ENCODE results near the gene TICRR. TPM values are rescaled to one million over a fixed set of nuclear protein-coding genes. Genes with fewer than 3 reads are reported as not detected.
"Not testable (repeated sequence)": the region's sequence is repeated elsewhere in the genome, so short reads cannot be mapped to it uniquely, and the experiment has no call there.

TICRR gene
- total RNA-seq, 1 donor from 2014 or later = 0.65 TPM

DNA sequence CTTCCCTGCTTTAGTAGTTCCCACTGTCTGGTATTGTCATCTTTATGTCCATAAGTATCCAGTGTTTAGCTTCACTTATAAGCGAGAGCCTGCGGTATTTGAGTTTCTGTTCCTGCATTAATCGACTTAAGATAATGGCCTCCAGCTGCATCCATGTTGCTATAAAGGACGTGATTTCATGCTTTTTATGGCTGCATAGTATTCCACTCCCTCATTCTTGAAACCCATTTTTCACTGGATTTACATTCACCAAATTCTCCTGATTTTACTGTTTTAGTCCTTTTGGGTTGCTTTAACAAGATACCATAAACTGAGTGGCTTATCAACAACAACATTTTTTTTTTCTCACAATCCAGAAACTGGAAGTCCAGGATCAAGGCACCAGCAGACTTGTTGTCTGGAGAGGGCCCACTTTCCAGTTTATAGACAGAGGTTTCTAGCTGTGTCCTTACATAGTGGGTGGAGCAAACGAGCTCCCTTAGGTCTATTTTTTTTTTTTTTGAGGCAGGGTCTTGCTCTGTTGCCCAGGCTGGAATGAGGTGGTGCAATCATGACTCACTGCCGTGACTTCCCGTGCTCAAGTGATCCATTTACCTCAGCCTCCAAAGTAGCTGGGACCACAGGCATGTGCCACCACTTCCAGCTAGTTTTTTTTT, 6.1 kb upstream of the TICRR start:
- peak; percentile 23 for DNase-seq (ENCODE audit: low read depth)

DNA sequence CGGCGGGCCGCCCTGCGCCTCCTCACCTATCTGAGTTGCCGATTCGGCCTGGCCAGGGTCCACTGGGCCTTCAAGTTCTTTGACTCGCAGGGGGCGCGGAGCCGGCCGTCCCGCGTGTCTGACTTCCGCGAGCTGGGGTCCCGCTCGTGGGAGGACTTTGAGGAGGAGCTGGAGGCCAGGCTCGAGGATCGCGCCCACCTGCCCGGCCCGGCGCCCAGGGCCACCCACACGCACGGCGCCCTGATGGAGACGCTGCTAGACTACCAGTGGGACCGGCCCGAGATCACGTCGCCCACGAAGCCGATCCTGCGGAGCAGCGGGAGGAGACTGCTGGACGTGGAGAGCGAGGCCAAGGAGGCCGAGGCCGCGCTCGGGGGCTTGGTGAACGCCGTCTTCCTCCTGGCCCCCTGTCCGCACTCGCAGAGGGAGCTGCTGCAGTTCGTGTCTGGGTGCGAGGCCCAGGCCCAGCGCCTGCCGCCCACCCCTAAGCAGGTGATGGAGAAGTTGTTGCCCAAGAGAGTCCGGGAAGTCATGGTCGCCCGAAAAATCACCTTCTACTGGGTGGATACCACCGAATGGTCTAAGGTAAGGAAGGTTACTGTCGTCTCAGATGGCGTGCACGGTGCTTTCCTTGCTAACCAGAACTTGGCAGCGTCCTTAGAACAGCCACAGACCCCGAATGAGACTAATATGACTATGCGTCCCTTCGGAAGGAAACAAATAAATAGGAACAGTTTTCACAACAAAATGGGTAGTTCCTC, 567 bp downstream of the TICRR start:
- DNase-seq (ENCODE audit: low read depth) = no peak

DNA sequence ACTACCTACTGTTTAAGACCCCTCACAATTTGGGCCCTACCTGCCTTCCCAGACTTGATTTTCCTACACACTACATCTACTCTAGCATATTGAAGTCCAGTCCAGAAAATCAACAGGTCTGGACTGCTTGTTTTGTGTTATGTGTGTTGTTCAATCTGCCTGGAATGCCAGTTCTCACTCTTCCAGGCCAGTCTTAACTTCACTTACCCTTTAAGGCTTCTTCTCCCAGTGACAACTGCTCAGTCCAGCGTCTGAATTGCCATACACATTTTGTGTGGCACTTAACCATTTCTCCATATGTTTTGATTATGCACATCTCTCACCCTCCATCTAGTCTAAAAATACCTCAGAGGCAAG, 1.1 kb downstream of the TICRR start:
- DNase-seq (ENCODE audit: low read depth) = peak; percentile 35

DNA sequence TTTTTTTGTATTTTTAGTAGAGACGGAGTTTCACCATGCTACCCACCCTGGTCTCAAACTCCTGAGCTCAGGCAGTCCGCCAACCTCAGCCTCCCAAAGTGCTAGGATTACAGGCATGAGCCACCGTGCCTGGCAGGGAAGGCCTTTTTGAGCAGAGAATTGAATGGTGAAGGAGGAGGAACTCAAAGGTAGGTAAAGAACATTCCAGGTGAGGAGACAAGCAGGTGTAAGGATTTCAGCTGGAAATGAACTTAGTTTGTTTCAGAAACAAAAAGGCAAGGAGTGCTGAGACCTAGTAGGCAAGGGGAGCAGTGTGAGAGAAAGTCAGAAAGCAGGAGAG, 2.5 kb downstream of the TICRR start:
- no peak for DNase-seq (ENCODE audit: low read depth)

DNA sequence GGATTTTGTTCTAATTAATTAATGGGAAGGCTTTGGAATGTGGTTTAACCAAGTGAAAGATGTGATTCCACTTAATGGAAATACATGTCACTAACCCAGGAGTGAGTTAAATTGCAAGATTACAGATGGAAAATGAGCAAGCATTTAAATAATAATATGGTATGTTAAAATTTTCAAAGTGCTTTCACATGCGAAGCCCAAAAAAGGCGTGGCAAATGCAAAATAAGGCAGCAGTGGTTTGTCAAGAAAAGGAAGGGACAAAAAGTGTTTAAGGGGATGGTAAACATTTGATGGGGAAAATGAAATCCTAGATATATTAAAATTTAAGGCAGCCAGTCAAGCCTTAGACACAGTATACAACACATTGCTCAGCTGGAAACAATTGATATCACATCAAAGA, 2.9 kb downstream of the TICRR start:
- no peak for DNase-seq (ENCODE audit: low read depth)

DNA sequence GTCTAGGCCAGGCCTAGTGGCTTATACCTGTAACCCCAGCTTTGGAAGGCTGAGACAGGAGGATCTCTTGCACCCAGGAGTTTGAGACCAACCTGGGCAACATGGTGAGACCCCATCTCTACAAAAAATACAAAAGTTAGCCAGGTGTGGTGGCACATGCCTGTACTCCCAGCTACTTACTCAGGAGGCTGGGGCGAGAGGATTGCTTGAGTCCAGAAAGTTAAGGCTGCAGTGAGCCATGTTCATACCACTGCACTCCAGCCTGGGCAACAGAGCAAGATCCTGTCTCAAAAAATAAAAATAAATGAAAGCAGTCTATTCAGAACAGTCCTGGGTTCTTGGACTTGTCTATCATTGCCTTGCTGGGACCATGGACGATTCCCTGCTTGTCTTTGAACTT, 5.5 kb downstream of the TICRR start:
- not testable (repeated sequence) for DNase-seq (ENCODE audit: low read depth)

DNA sequence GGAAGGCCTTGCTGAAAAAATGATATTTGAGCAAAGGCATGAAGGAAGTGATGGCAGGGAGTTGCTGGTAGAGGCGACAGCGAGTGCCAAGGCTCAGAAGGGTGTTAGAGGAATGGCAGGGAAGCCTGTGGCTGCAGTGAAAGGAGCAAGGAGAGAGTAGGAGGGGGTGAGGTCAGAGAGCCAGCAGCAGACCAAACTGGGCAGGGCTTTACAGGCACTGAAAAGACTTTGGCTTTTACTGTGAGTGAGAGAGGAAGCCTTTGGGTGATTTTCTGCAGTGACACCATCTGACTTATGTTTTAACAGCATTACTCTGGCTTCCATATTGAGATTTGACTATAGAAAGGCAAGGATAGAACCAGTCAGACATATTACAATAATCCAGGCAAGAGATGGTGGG, 11.4 kb downstream of the TICRR start:
- no peak for DNase-seq (ENCODE audit: low read depth)

DNA sequence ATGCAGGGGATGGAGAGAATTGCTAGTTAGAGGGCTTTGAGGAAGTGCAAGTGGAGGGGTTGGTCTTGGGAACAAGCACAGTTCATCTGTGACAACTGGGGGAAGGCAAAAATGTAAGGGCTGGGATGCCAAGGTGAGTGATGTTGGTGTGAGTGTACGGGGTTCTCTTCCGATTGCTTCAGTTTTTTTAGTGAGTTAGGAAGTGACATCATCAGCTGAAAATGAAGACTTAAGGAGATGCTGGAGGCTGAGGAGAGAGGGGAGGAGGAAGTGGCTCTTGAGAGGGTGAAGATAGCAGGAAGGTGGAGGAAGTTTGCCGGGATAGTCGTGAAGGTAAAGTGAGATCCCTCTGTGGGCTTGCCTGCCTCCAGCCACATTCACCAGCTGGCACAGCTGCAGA, 12.7 kb downstream of the TICRR start:
- DNase-seq (ENCODE audit: low read depth) = peak; percentile 21

DNA sequence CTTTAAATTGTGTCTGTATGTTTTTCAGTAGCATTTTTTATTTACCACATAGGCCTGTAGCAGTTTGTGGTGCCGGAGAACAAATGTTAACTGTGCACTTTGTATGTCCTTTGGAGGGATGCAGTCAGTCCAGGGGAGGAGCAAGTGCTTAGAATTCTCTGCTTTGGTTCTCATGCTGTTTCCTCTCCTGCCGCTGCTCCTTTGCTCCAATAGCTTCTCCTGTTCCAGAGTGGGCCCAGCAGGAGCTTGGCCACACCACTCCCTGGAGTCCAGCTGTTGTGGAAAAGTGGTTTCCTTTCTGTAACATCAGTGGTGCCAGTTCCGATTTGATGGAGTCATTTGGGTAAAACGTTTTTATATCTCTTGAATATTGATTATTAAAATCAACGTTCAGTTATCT, 16.6 kb downstream of the TICRR start:
- no peak for DNase-seq (ENCODE audit: low read depth)

DNA sequence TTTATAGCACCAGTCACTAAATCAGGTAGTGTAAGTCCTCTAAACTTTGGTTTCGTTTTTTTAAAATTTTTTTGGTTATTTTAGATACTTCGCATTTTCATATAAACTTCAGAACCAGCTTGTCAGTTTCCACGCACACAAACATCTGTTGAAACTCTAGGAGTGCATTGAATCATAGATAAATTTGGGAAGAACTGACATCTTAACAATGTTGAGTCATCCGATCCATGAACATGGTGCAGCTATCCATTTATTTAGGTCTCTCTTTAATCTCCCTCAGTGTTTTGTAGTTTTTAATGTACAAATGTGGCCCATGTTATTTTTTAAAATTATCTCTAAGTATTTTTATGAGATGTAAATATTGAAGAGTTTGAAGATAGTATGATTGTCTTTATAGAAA, 17.7 kb downstream of the TICRR start:
- DNase-seq (ENCODE audit: low read depth) = no peak

DNA sequence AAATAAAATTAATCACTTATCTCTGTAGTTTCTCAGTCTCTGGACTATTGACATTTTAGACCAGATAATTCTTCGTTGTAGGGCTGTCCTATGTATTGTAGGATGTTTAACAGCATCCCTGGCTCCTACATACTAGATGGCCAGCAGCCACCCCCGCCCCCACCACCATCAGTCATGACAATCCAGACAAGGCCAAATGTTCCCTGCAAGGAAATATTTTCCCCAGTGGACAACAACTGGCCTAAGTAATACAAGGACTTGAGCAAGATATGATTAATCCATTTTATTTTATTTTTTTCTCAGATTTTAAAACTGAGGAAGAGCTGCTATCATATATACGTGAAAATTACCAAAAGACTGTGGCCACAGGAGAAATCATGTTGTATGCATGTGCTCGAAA, 23.8 kb downstream of the TICRR start:
- no peak for DNase-seq (ENCODE audit: low read depth)

DNA sequence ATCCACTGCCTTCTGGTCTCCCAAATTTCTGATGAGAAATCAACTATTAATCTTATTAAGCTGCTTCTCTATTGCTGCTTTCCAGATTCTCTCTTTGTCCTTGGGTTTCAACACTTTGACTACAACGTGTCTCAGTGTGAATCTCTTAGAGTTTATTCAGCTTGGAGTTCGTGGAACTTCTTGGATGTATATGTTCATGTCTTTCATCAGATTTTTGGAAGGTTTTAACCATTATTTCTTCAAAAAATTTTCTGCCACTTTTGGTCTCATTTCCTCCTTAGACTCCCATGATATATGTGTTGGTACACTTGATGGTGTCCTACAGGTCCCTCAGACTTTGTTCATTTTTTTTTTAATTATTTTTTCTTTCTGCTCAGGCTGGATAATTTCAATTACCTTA, 36.0 kb downstream of the TICRR start:
- no peak for DNase-seq (ENCODE audit: low read depth)

DNA sequence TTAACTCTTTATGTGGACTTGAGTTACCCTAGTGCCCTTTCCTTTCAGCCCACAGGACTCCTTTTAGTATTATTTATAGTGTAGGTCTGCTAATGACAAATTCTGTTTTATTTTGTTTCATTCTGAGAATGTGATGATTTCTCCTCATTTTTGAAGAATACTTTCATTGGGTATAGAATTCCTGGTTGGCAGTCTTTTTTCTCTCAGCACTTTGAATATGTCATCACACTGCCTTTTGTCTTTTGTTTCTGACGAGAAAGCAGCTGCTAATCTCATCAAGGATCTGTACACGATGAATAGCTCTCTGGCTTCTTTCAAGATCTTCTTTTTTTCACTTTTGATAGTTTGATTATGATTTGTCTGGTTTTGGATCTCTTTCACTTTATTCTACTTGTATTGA, 37.8 kb downstream of the TICRR start:
- no peak for DNase-seq (ENCODE audit: low read depth)

DNA sequence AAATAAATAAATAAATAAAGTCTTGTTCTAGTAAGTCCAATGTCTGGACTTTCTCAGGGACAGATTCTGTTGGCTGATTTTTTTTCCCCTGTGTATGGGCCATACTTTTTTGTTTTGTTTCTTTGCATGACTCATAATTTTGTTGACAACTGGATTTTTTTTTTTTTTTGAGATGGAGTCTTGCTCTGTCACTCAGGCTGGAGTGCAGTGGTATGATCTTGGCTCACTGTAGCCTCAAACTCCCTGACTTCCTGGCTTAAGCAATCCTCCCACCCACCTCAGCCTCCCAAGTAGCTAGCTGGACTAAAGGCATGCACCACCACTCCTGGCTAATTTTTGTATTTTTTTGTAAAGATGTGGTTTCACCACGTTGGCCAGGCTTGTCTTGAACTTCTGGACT, 38.9 kb downstream of the TICRR start:
- DNase-seq (ENCODE audit: low read depth) = no peak

DNA sequence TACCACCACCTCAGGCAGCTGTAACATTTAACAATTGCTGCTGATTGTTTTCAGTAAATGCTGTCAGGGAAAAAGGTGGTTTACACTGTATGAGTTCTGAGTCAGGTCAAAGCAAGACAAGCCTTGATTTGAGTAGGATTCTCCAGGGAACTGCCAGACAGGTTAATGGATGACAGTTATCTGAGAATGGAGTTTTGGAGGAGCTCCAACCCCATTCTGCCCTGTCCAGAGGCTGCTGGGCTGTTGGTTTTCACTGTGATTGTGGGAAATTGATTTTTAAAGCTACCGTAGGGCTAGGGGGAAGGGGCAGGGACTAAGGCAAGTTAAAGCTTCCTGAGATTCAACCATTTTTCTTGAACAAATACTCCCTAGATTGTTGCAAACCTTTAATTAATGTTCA, 39.9 kb downstream of the TICRR start:
- peak; percentile 4 for DNase-seq (ENCODE audit: low read depth)

DNA sequence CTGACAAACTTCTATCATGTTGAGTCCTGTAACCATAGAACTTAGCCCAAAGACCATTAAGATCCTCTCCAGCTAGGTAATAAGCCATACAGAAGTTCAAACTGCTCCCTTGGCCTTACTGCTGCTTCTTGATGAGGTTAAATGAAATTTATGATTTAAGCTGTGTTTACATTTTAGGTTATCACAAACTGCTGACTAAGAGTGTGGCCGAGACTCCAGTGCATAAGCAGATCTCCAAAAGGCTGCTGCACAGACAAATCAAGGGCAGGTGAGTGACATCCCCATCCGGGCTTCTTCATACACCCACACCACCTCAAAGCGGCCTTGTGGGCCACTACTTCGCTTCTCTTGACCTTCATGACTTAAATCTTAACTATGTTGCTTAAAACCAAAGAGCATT, 41.0 kb downstream of the TICRR start:
- no peak for DNase-seq (ENCODE audit: low read depth)

DNA sequence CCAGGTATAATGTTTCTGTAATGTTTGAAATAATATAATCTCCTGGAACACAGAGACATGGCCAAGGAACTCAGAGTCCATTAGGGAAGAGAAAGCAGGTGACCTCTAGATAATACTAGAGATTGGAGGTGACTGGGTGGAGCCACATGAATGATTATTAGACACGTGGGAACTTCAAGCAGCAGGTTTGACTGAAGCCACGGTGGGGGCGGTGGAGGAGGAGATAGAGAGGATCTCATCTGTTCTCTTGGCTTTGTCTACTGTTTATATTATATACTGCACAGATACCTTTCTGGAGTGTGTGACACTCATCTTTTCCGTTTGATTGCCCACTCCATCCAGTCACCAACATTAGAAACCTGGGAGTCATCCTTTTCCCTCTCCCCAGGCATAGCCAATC, 46.3 kb downstream of the TICRR start:
- no peak for DNase-seq (ENCODE audit: low read depth)

DNA sequence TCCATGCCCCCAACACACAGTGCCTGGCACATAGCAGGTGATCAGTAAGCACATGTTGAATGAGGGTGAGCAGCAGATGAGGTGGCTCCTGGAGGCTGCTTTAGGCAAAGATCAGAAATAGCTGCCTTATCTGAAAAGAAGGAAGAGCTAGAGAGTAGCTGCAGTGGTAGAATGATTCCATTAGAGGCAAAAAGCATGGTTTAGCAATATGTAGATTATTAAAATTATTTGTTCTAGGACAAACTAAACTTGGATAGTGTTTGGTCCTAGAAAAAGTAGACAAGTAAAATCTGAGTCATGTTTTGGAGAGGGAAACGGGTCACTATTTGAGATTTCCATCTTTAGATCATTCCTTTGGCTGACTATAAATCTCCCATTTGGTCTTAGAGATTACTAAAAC, 47.9 kb downstream of the TICRR start:
- no peak for DNase-seq (ENCODE audit: low read depth)

DNA sequence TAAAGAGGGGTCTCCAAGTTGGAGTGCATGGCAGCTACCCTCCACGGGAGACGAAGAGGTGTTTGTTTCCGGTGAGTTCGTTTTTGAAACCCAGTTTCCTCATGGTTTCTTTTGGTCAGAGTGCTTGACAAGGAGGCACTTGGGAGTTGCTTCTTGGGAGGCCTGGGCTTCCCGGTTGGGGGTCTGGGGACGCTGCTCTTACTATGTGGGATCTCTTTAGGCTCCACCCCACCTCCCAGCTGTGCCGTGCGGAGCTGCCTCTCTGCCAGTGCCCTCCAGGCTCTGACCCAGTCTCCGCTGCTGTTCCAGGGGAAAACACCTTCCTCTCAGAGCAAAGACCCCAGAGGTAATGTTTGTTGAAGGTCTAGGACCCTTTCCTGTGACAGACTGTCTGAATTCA, 50.4 kb downstream of the TICRR start:
- no peak for DNase-seq (ENCODE audit: low read depth)

DNA sequence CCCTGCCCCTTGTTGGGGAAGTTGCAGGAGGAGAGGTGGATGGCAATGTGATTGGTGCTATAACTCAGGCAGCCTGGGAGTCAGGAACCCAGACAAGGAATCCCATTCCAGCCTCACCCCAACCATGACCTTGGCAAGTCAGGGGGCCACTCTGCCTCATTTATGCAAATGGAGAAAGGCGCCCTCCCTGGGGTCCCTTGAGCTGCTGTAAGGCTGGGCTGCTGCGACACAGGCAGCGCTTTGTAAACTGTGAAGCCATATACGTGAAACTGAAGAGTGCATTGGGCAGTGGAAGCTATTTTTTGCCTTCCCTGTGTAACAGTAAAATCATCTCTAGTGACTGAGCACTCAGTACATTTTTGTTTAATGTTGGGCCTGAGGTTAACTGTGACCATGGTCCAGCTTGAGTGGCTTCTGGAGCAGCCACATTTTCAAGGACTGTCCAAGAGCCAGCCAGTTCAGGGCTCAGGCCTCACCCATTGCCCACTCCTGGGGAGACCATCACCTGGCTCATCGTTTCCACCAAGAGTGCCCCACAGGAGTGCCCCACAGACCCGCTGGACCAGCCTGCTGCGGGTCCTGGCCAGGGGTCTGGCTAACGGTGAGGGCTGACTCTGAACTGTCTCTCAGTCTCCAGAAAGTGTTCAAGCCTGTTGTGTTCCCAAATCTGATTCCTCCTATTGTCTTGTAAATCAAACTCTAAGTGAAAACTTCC, 52.1 kb downstream of the TICRR start:
- no peak for DNase-seq (ENCODE audit: low read depth)

DNA sequence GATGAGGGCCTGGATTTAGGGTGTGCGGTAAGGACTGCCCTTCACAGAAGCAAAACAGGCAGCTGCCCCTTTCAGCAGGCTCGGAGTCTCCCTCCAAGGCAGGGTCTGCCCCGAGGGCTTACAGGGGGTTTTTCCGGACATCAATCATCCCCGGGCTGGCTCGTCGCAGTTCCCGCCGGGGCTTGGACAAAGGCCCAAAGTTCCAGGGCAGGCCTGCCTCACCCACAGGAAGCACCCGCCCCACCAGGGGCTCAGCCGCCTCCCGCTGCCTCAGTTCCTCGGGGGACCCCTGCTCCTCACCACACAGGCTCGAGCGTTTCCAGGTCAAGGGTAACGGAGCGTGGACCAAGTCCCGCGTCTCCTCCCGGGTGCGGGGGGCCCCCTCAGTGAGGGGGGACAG, 53.0 kb downstream of the TICRR start:
- no peak for DNase-seq (ENCODE audit: low read depth)

DNA sequence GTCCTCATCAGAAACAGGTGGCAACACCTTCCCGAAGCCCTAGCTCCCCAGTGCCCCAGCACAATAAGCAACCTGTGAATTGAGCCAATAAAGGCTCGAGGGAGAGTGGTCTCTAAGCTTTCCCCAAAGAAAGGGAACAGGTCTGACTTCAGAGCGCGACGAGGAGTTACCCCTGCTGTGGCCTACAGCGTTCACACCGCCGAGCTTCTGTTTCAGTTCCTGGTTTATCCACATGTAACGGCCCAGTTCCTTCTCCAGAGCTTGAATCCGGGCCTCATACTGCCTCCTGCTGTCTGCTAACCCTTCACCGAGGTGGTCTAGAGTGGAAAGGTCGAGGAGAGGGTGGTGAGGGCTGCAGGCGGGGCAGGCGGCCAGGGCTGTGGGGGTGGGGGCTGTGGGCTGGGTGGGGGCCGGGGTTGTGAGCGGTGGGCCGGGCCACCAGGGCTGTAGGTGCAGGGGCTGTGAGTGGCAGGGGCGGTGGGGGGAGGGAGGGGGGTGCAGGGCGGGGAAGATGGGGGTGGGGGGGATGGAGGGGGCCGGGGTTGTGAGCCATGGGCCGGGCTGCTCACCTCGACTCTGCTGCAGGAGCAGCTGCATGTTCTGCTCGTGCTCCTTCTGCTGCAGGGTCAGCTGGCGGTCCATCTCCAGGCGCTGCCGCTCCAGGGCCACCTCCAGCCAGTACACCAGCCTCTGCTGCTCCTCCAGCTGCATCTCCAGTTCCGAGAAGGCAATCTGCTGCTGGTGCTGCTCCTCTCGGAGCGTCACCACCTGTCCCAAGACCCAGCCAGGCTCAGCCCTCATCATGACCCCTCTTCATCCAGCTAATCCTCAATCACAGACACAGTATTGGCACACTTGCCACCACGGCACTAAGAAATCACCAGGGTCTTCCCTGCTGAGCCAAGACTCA, 53.8 kb downstream of the TICRR start:
- no peak for DNase-seq (ENCODE audit: low read depth)
